Cardiac muscle cell (in vitro differentiated cells and primary cell): ENCODE results near the gene FBXW8. TPM values are rescaled to one million over a fixed set of nuclear protein-coding genes. Genes with fewer than 3 reads are reported as not detected.

Experiments
- DNase-seq, 2 donors: peaks; one replicate each; pipeline versions ENCODE4 v3.0.0 to v3.0.0-alpha.2; 2010 to 2017; ENCODE audit warnings: low read depth in 1 of 2, low spot score in 1 of 2
- H3K27ac ChIP-seq: fragments of 200-600 bp; sonication (generic); 2 replicates; pipeline ENCODE4 v1.5.1; 2016
- H3K27me3 ChIP-seq: fragments of 200-600 bp; sonication (generic); 2 replicates; pipeline ENCODE4 v1.6.0; 2016; ENCODE audit warnings: control low read depth
- H3K36me3 ChIP-seq: fragments of 200-600 bp; sonication (generic); 2 replicates; pipeline ENCODE4 v1.5.1; 2016; ENCODE audit warnings: control low read depth
- H3K4me1 ChIP-seq: fragments of 200-600 bp; sonication (generic); 2 replicates; pipeline ENCODE4 v1.8.1; 2017; ENCODE audit warnings: low read depth, mild to moderate bottlenecking, mixed run types
- H3K4me3 ChIP-seq: fragments of 200-600 bp; sonication (generic); 2 replicates; pipeline ENCODE4 v1.5.1; 2016; ENCODE audit warnings: mild to moderate bottlenecking
- H3K9me3 ChIP-seq: fragments of 200-600 bp; sonication (generic); 2 replicates; pipeline ENCODE4 v1.5.1; 2017; ENCODE audit warnings: low read depth, mild to moderate bottlenecking, control low read depth
- CTCF ChIP-seq: IDR thresholded peaks from 2 replicates; pipeline ENCODE4 v1.5.1; 2012; ENCODE audit warnings: low read depth, mild to moderate bottlenecking, low read length
- polyA plus RNA-seq: library from polyadenylated mRNA; unstranded; fragments of >200 nt; fragmentation: Nextera tagmentation; extraction: Ambion mirVana; gene quantifications from 2 replicates; pipeline ENCODE4 v1.2.1, GENCODE V29; 2016
- total RNA-seq: library from RNA; depleted of rRNA; stranded (reverse); fragments of >200 nt; gene quantifications from 2 replicates; pipeline ENCODE4 v1.2.3, GENCODE V29; 2016

Gene FBXW8
- total and polyA plus RNA-seq, 2 experiments from 2014 or later, result 15.3 to 25.7 TPM

- peaks cover 16% of the 10 kb centered on the region for H3K4me1 ChIP-seq
- TF ChIP-seq CTCF, result no peak
- H3K27ac ChIP-seq, result no peak overlapping the region
- no peaks in the 10 kb centered on the region for H3K9me3 ChIP-seq
- H3K4me3 ChIP-seq, result no peak overlapping the region
- DNase-seq, result no peak
- H3K36me3 ChIP-seq, result peaks cover 18% of the 10 kb centered on the region
- H3K27me3 ChIP-seq, result no peaks in the 10 kb centered on the region
Measured at GRCh38 chr12:117027251-117028086, 116.7 kb downstream of the FBXW8 start.

GRCh38 chr12:117028254-117028653 lies 117.5 kb downstream of the FBXW8 start:
- no peak overlapping the region for H3K4me3 ChIP-seq
- H3K27me3 ChIP-seq, result no peaks in the 10 kb centered on the region
- H3K4me1 ChIP-seq, result peaks cover 22% of the 10 kb centered on the region
- peaks cover 18% of the 10 kb centered on the region for H3K36me3 ChIP-seq
- DNase-seq, result no peak
- TF ChIP-seq CTCF, result no peak
- no peak overlapping the region for H3K27ac ChIP-seq
- H3K9me3 ChIP-seq, result no peaks in the 10 kb centered on the region

GRCh38 chr12:117030187-117030900 lies 119.6 kb downstream of the FBXW8 start:
- H3K27ac ChIP-seq, result peak overlapping the region; percentile 49
- DNase-seq, result peak in 1 of 2 donors; percentile 68
- peaks cover 8% of the 10 kb centered on the region for H3K36me3 ChIP-seq
- H3K9me3 ChIP-seq, result no peaks in the 10 kb centered on the region
- no peak overlapping the region for H3K4me3 ChIP-seq
- no peak for TF ChIP-seq CTCF
- no peaks in the 10 kb centered on the region for H3K27me3 ChIP-seq
- H3K4me1 ChIP-seq, result peaks cover 39% of the 10 kb centered on the region

- Histone ChIP-seq H3K36me3 (peaks cover 7% of the 10 kb centered on the region), H3K27me3 (no peaks in the 10 kb centered on the region), H3K4me1 (peaks cover 39% of the 10 kb centered on the region), H3K27ac (no peak overlapping the region), H3K9me3 (no peaks in the 10 kb centered on the region), H3K4me3 (no peak overlapping the region)
- no peak for TF ChIP-seq CTCF
- no peak for DNase-seq
Measured at GRCh38 chr12:117031843-117032592, 121.3 kb downstream of the FBXW8 start.

- peak in 1 of 2 donors; percentile 27 for DNase-seq
- H3K9me3 ChIP-seq, result no peaks in the 10 kb centered on the region
- H3K36me3 ChIP-seq, result peaks cover 7% of the 10 kb centered on the region
- H3K4me1 ChIP-seq, result peaks cover 42% of the 10 kb centered on the region
- no peak overlapping the region for H3K4me3 ChIP-seq
- no peak for TF ChIP-seq CTCF
- no peaks in the 10 kb centered on the region for H3K27me3 ChIP-seq
- peak overlapping the region; percentile 68 for H3K27ac ChIP-seq
Measured at GRCh38 chr12:117032593-117033381, 122.0 kb downstream of the FBXW8 start.
